B cell (primary cell): ENCODE data around the gene RNF130. TPM values are rescaled to one million over a fixed set of nuclear protein-coding genes. Genes with fewer than 3 reads are reported as not detected.

Experiments used
- ATAC-seq: fragments of 200-7000 bp; cut with Tn5 transposase; one replicate; pipeline ENCODE4 v1.10.0; 2021; ENCODE audit warnings: low read depth, mild to moderate bottlenecking, moderate number of reproducible peaks, moderate library complexity
- CTCF ChIA-PET: fragments of 350-600 bp; sonication (Branson Sonifier 250); formaldehyde crosslinking; loops from one replicate; lab custom pipeline; 2021; ENCODE audit warnings: antibody characterized with exemption, inconsistent platforms; lab: Charles Lee
- POLR2A ChIA-PET: fragments of 350-600 bp; sonication (Branson Sonifier 250); formaldehyde crosslinking; loops from one replicate; lab custom pipeline; 2021; ENCODE audit warnings: antibody characterized with exemption; lab: Charles Lee
- DNase-seq: peaks from one replicate; pipeline ENCODE4 v3.0.0; 2013
- H2AFZ ChIP-seq: 2 replicates; pipeline ENCODE4 v1.6.1; 2012; ENCODE audit warnings: mild to moderate bottlenecking, low read depth, low read length; ENCODE audit not compliant: insufficient read depth, poor library complexity, severe bottlenecking
- H3K27ac ChIP-seq, 2 donors: 1 replicate in 1 of 2; 2 replicates in 1 of 2; pipeline ENCODE4 v1.5.1; 2012 to 2013; ENCODE audit warnings: low read length in 2 of 2, mild to moderate bottlenecking in 2 of 2, moderate library complexity in 1 of 2
- H3K27me3 ChIP-seq, 4 experiments: fragments of 200-600 bp in 1 of 4; sonication (generic) in 1 of 4; replicated peaks in 1 of 4; 1 replicate in 2 of 4; 2 replicates in 2 of 4; pipeline versions ENCODE4 v1.6.1 to v1.7.0; 2013 to 2016; ENCODE audit warnings: low read length in 3 of 4, mild to moderate bottlenecking in 2 of 4, mixed read lengths in 1 of 4, moderate library complexity in 1 of 4; ENCODE audit not compliant: insufficient read depth in 4 of 4, control insufficient read depth in 3 of 4; ENCODE audit errors: control extremely low read depth in 1 of 4
- H3K36me3 ChIP-seq, 2 experiments: replicated peaks in 1 of 2; 1 replicate in 1 of 2; 2 replicates in 1 of 2; pipeline versions ENCODE4 v1.6.1 to v1.7.1; 2013; ENCODE audit warnings: low read length in 1 of 2; ENCODE audit not compliant: insufficient read depth in 2 of 2, control insufficient read depth in 1 of 2; ENCODE audit errors: control extremely low read depth in 1 of 2, extremely low read depth in 1 of 2
- H3K4me1 ChIP-seq, 2 donors: fragments of 200-600 bp in 1 of 2; sonication (generic) in 1 of 2; 1 replicate in 1 of 2; 2 replicates in 1 of 2; pipeline versions ENCODE4 v1.5.1 to v1.6.1; 2013 to 2017; ENCODE audit warnings: low read length in 2 of 2; ENCODE audit not compliant: control insufficient read depth in 2 of 2, insufficient read depth in 2 of 2
- H3K4me2 ChIP-seq: replicated peaks from 2 replicates; pipeline ENCODE3; 2012; ENCODE audit warnings: mild to moderate bottlenecking, low read depth, low read length; ENCODE audit not compliant: poor library complexity, severe bottlenecking
- H3K4me3 ChIP-seq, 5 experiments: fragments of 200-600 bp in 1 of 5; sonication (generic) in 1 of 5; 1 replicate in 3 of 5; 2 replicates in 2 of 5; pipeline versions ENCODE4 v1.5.1 to v1.7.0; 2011 to 2016; ENCODE audit warnings: low read length in 4 of 5, mild to moderate bottlenecking in 4 of 5, low read depth in 2 of 5, control low read depth in 1 of 5, moderate library complexity in 1 of 5; ENCODE audit not compliant: insufficient read depth in 1 of 5; ENCODE audit errors: control extremely low read depth in 1 of 5, extremely low read depth in 1 of 5
- H3K79me2 ChIP-seq: fragments of 200-600 bp; sonication (generic); one replicate; pipeline ENCODE4 v1.6.0; 2016; ENCODE audit warnings: low read length; ENCODE audit not compliant: control insufficient read depth, insufficient read depth
- H3K9ac ChIP-seq: fragments of 200-600 bp; sonication (generic); 2 replicates; pipeline ENCODE4 v1.6.1; 2017; ENCODE audit warnings: mild to moderate bottlenecking, low read length, moderate library complexity
- H3K9me3 ChIP-seq, 3 donors: one replicate each; pipeline versions ENCODE4 v1.6.1 to v1.7.1; 2013; ENCODE audit warnings: low read length in 2 of 3; ENCODE audit not compliant: control insufficient read depth in 2 of 3, insufficient read depth in 1 of 3; ENCODE audit errors: control extremely low read depth in 1 of 3
- H4K20me1 ChIP-seq: 2 replicates; pipeline ENCODE4 v1.6.0; 2012; ENCODE audit warnings: mild to moderate bottlenecking, low read length; ENCODE audit not compliant: insufficient read depth, control insufficient read depth, poor library complexity, severe bottlenecking
- H3K27ac Mint-ChIP-seq: one replicate; pipeline ENCODE4 v1.8.0; 2021; ENCODE audit warnings: mixed read lengths
- H3K27me3 Mint-ChIP-seq: one replicate; pipeline ENCODE4 v1.8.0; 2021; ENCODE audit warnings: mixed read lengths
- H3K4me1 Mint-ChIP-seq: one replicate; pipeline ENCODE4 v1.8.0; 2021; ENCODE audit warnings: mixed read lengths
- H3K4me3 Mint-ChIP-seq: one replicate; pipeline ENCODE4 v1.8.0; 2021; ENCODE audit warnings: mixed read lengths
- H3K9me3 Mint-ChIP-seq: one replicate; pipeline ENCODE4 v1.8.0; 2022; ENCODE audit warnings: mixed read lengths; ENCODE audit not compliant: insufficient read depth
- EZH2 ChIP-seq: IDR thresholded peaks from 2 replicates; pipeline ENCODE4 v1.6.1; 2012; ENCODE audit warnings: borderline replicate concordance, low read depth, mild to moderate bottlenecking, moderate library complexity, low read length; ENCODE audit not compliant: insufficient read depth, poor library complexity, severe bottlenecking
- WGBS: methylation state at CpG from one replicate; pipeline ENCODE4 v1.1.5; 2013; ENCODE audit warnings: missing lambda C conversion rate; ENCODE audit not compliant: insufficient coverage; 5-methylcytosine and 5-hydroxymethylcytosine counted together
- intact Hi-C: fragments of 100-400 bp; cut with micrococcal nuclease; formaldehyde crosslinking; loops from one replicate; pipeline ENCODE4 v1.10.0; 2022
- polyA plus RNA-seq: library from polyadenylated mRNA; depleted of rRNA; stranded (reverse); fragments of >200 nt; gene quantifications from 2 replicates; pipeline ENCODE4 v1.2.3, GENCODE V29; 2012
- total RNA-seq, 2 donors: library from RNA; stranded (reverse); fragments of 120-200 nt in 1 of 2; gene quantifications; 1 replicate in 1 of 2; 2 replicates in 1 of 2; pipeline versions ENCODE4 v1.2.3 to v1.2.4, GENCODE V29; 2013 to 2022
- TF ChIP-seq, protein P1 (sequence below): fragments of 200-600 bp; IDR thresholded peaks from one replicate; pipeline ENCODE4 v1.8.0; 2022; ENCODE audit warnings: antibody characterized with exemption, mild to moderate bottlenecking

RNF130 gene
- total and polyA plus RNA-seq, 2 donors (not counting 1 experiment from before 2014, with no cell fraction given), result 18.1 to 25.8 TPM

DNA sequence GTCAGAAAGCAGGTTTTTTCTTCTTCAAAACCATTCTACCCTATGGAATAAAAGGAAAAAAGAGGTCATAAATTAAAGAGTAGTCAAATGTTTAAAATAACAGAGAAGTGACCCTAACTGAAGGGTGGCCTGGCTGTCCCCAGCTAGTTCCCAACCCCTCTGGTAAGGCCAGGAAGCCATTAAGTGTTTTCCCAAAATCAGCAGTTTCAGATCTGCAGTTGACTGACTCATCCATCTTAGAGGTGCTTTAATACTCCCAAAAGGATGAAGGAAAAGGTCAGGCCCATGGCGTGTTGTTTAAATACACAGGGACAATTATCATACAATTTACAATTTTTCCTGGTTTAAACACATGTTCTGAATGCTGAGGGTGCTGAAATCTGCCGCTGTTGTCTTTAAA is 115.9 kb downstream of the RNF130 start:
- POLR2A ChIA-PET, result no interaction called here
- H3K4me3 Mint-ChIP-seq, result no peak overlapping the region
- intact Hi-C loops, result no loop called here

DNA sequence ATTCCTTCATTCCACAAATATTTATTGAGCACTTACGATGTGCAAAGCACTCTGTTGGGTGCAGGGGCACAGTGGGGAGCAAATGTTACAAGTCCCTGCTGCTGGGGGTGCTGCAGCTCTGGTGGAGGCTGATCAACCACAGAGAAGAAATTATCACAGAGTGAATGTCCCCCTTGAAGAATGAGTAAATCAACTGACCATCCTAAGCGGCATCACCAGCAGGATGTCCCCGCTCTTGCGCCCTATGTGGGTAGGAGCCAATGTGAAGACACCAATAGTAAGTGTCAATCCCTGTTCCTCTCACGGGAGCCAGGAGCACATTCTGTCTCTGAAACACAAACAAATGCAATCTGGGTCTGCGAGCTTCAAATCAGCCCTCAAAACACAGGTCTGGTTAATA is 116.5 kb downstream of the RNF130 start:
- no peaks in the 10 kb centered on the region for H3K4me1 Mint-ChIP-seq
- intact Hi-C loops, result no loop called here
- TF ChIP-seq, protein P1, sequence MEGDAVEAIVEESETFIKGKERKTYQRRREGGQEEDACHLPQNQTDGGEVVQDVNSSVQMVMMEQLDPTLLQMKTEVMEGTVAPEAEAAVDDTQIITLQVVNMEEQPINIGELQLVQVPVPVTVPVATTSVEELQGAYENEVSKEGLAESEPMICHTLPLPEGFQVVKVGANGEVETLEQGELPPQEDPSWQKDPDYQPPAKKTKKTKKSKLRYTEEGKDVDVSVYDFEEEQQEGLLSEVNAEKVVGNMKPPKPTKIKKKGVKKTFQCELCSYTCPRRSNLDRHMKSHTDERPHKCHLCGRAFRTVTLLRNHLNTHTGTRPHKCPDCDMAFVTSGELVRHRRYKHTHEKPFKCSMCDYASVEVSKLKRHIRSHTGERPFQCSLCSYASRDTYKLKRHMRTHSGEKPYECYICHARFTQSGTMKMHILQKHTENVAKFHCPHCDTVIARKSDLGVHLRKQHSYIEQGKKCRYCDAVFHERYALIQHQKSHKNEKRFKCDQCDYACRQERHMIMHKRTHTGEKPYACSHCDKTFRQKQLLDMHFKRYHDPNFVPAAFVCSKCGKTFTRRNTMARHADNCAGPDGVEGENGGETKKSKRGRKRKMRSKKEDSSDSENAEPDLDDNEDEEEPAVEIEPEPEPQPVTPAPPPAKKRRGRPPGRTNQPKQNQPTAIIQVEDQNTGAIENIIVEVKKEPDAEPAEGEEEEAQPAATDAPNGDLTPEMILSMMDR, result no peak
- TF ChIP-seq EZH2, result no peak
- Histone ChIP-seq H2AFZ (no peak overlapping the region), H3K27me3 (no peaks in the 10 kb centered on the region), H3K79me2 (no peaks in the 10 kb centered on the region), H3K4me2 (no peak overlapping the region), H3K36me3 (no peaks in the 10 kb centered on the region), H3K27ac (no peak overlapping the region), H3K4me1 (no peaks in the 10 kb centered on the region), H3K9ac (no peak overlapping the region), H3K9me3 (no peaks in the 10 kb centered on the region), H3K4me3 (no peak overlapping the region), H4K20me1 (no peaks in the 10 kb centered on the region)
- no peaks in the 10 kb centered on the region for H3K9me3 Mint-ChIP-seq
- WGBS, result 95% methylated on average over 4 of the region's 6 CpGs
- ATAC-seq (no peak), DNase-seq (no peak)
- no peaks in the 10 kb centered on the region for H3K27me3 Mint-ChIP-seq
- CTCF ChIA-PET, result interaction anchor here (0.6 kb wide), 1 partner anchor 47 kb away, joined by 3 read pairs; no protein-coding TSS in a partner anchor
- POLR2A ChIA-PET, result no interaction called here
- H3K27ac Mint-ChIP-seq, result no peak overlapping the region
- H3K4me3 Mint-ChIP-seq, result no peak overlapping the region

More for the DNA sequence above, 115.9 kb downstream of the RNF130 start:
- Histone ChIP-seq H2AFZ (no peak overlapping the region), H3K9me3 (no peaks in the 10 kb centered on the region), H3K79me2 (no peaks in the 10 kb centered on the region), H3K36me3 (no peaks in the 10 kb centered on the region), H3K9ac (no peak overlapping the region), H3K4me2 (no peak overlapping the region), H3K4me3 (no peak overlapping the region), H3K27ac (no peak overlapping the region), H3K4me1 (no peaks in the 10 kb centered on the region), H4K20me1 (no peaks in the 10 kb centered on the region), H3K27me3 (no peaks in the 10 kb centered on the region)
- Mint-ChIP-seq H3K4me1 (no peaks in the 10 kb centered on the region), H3K27me3 (no peaks in the 10 kb centered on the region), H3K9me3 (no peaks in the 10 kb centered on the region), H3K27ac (no peak overlapping the region)
- no CpG with 5 or more reads among the region's 2 CpGs for WGBS
- TF ChIP-seq EZH2, result no peak
- TF ChIP-seq, protein P1, result no peak
- no peak for DNase-seq
- no peak for ATAC-seq
- CTCF ChIA-PET, result interaction anchor here (1.7 kb wide), 1 partner anchor 19 kb away, joined by 6 read pairs; no protein-coding TSS in a partner anchor
